NT2/D1 (cell line): ENCODE data around the gene MYH6.

Experiments used
- SUZ12 ChIP-seq: IDR thresholded peaks from 2 replicates; pipeline ENCODE4 v1.6.1; 2011; ENCODE audit not compliant: insufficient read length, insufficient read depth; ENCODE audit errors: extremely low read depth
- ZNF274 ChIP-seq: IDR thresholded peaks from 2 replicates; pipeline ENCODE4 v1.6.1; 2011; ENCODE audit warnings: mild to moderate bottlenecking, low read depth, low read length

DNA sequence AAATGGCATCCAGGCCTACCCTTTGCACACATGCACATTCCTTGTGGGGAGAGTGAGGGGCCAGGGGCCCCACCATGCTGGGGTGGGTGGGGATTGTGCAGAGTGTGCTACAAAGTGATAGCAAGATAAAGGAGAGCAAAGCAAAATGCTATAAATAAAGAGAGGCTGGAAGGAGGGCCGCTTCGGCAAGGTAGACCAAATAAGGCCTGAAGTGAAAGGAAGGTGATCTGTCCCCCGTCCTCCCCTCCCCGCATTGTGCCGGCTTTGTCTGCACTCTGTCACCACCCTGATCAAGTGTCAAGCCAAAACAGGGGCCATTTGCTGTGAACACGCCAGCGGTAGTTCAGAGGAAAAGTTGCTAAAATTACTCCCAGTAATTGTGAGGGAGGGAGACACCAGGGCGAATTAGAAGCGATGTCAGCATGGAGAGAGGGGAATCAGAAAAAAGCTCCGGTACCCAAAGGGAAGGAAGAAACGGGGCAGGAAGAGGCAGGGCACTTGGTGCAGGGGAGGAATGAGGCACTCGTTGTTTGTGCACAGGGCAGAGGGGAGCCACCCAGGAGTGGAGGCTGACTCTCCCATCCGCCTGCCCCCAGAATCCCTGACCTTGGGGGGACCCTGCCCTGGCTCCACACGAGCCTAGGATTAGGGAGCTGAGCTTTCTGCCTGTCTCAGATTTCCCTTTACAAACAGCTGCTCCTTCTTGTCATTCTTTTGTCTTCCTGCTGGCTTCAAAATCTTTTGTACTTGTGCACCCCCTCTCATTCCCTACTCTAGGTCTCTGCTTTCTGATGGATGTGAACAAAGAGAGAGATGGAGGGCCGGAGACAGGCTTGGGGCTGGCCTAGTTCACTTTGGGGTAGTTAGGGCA, 30.3 kb upstream of the MYH6 start:
- TF ChIP-seq ZNF274 (no peak), SUZ12 (no peak)
